ENCODE results near the gene TSSC4. TPM values are rescaled to one million over a fixed set of nuclear protein-coding genes. Genes with fewer than 3 reads are reported as not detected.
"Not testable (repeated sequence)": the region's sequence is repeated elsewhere in the genome, so short reads cannot be mapped to it uniquely, and the experiment has no call there.

The TSSC4 gene
- total RNA-seq, 6 donors from 2014 or later, result 28.9 to 69.4 (median 50.3) TPM

- TF ChIP-seq EP300 (IDR thresholded peaks at IDR 0.05) (no peak), CTCF (IDR thresholded peaks at IDR 0.05) (no peak), POLR2A (IDR thresholded peaks at IDR 0.05) (no peak), POLR2AphosphoS5 (IDR thresholded peaks at IDR 0.05) (no peak)
These were observed 39.0 kb upstream of the TSSC4 start for GRCh38 chr11:2361565-2361964.

GRCh38 chr11:2362414-2362813, 38.1 kb upstream of the TSSC4 start:
- Histone ChIP-seq H3K27me3 (no peaks in the 10 kb centered on the region), H3K36me3 (no peaks in the 10 kb centered on the region), H3K4me3 (no peak overlapping the region), H3K27ac (no peak overlapping the region), H3K9me3 (no peaks in the 10 kb centered on the region), H3K4me1 (peaks cover 6 to 15% (median 9%) of the 10 kb centered on the region in 4 donors)
- ATAC-seq (ENCODE audit: low FRiP score in 2 of 2) (no peak), DNase-seq (no peak)
- WGBS, 2 donors, result 83 to 89% methylated on average over 7 of the region's 7 CpGs
- TF ChIP-seq POLR2A (IDR thresholded peaks at IDR 0.05), result no peak
- TF ChIP-seq EP300 (IDR thresholded peaks at IDR 0.05), result no peak
- no peak for TF ChIP-seq CTCF (IDR thresholded peaks at IDR 0.05)
- TF ChIP-seq POLR2AphosphoS5 (IDR thresholded peaks at IDR 0.05), result no peak

More at GRCh38 chr11:2361565-2361964, 39.0 kb upstream of the TSSC4 start:
- Histone ChIP-seq H3K4me3 (no peak overlapping the region), H3K9me3 (no peaks in the 10 kb centered on the region), H3K27me3 (no peaks in the 10 kb centered on the region), H3K4me1 (peaks cover 6 to 13% (median 8%) of the 10 kb centered on the region in 4 donors), H3K27ac (no peak overlapping the region), H3K36me3 (no peaks in the 10 kb centered on the region)
- DNase-seq (no peak), ATAC-seq (ENCODE audit: low FRiP score in 2 of 2) (no peak)
- 72 to 79% methylated on average over 9 of the region's 9 CpGs for WGBS, 2 donors

GRCh38 chr11:2363130-2363529, 37.4 kb upstream of the TSSC4 start:
- no peaks in the 10 kb centered on the region for H3K27me3 ChIP-seq
- peaks cover 6 to 15% (median 9%) of the 10 kb centered on the region in 4 donors for H3K4me1 ChIP-seq
- H3K36me3 ChIP-seq, result no peaks in the 10 kb centered on the region
- no peak for ATAC-seq (ENCODE audit: low FRiP score in 2 of 2)
- H3K4me3 ChIP-seq, result no peak overlapping the region
- 76 to 85% methylated on average over 2 to 10 of the region's 10 CpGs for WGBS, 2 donors
- TF ChIP-seq CTCF (IDR thresholded peaks at IDR 0.05), result no peak
- TF ChIP-seq POLR2A (IDR thresholded peaks at IDR 0.05), result no peak
- TF ChIP-seq EP300 (IDR thresholded peaks at IDR 0.05), result no peak
- TF ChIP-seq POLR2AphosphoS5 (IDR thresholded peaks at IDR 0.05), result no peak
- no peak for DNase-seq
- H3K9me3 ChIP-seq, result no peaks in the 10 kb centered on the region
- H3K27ac ChIP-seq, result no peak overlapping the region

- H3K4me1 ChIP-seq, result peaks cover 6 to 15% (median 9%) of the 10 kb centered on the region in 4 donors
- TF ChIP-seq EP300 (IDR thresholded peaks at IDR 0.05) (no peak), POLR2AphosphoS5 (IDR thresholded peaks at IDR 0.05) (no peak), CTCF (IDR thresholded peaks at IDR 0.05) (no peak), POLR2A (IDR thresholded peaks at IDR 0.05) (no peak)
- DNase-seq (no peak), ATAC-seq (ENCODE audit: low FRiP score in 2 of 2) (no peak)
- no peaks in the 10 kb centered on the region for H3K9me3 ChIP-seq
- H3K36me3 ChIP-seq, result no peaks in the 10 kb centered on the region
- 93% methylated on average over 14 to 15 of the region's 15 CpGs for WGBS, 2 donors
- H3K27me3 ChIP-seq, result no peaks in the 10 kb centered on the region
- no peak overlapping the region for H3K4me3 ChIP-seq
- no peak overlapping the region for H3K27ac ChIP-seq
These were observed 36.8 kb upstream of the TSSC4 start for GRCh38 chr11:2363577-2364370.

- not testable (repeated sequence) for ATAC-seq (ENCODE audit: low FRiP score in 2 of 2); H3K27ac ChIP-seq; H3K36me3 ChIP-seq; H3K9me3 ChIP-seq; H3K27me3 ChIP-seq; H3K4me3 ChIP-seq; DNase-seq
- whole genome bisulfite sequencing, 2 donors, result 94% methylated on average over 12 of the region's 12 CpGs
- H3K4me1 ChIP-seq, result peaks cover 6 to 15% (median 9%) of the 10 kb centered on the region in 4 donors
These were observed 36.2 kb upstream of the TSSC4 start for GRCh38 chr11:2364386-2364785.
